GM18907 (cell line): Measurements from ENCODE around the gene CALR3.
"Not testable (repeated sequence)": the region's sequence is repeated elsewhere in the genome, so short reads cannot be mapped to it uniquely, and the experiment has no call there.

Experiments
- ATAC-seq: cut with Tn5 transposase; IDR thresholded peaks from one replicate; pipeline ENCODE4 v1.9.1; 2021; ENCODE audit warnings: mild to moderate bottlenecking, moderate library complexity; ENCODE audit not compliant: unreplicated experiment

The CALR3 gene, protein sequence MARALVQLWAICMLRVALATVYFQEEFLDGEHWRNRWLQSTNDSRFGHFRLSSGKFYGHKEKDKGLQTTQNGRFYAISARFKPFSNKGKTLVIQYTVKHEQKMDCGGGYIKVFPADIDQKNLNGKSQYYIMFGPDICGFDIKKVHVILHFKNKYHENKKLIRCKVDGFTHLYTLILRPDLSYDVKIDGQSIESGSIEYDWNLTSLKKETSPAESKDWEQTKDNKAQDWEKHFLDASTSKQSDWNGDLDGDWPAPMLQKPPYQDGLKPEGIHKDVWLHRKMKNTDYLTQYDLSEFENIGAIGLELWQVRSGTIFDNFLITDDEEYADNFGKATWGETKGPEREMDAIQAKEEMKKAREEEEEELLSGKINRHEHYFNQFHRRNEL

GRCh38 chr19:16495982-16496612 is at the start of gene CALR3, which contains the start of gene C19orf44:
Gene CALR3, minus strand, starts transcription at chr19:16496167. Its CDS starts 38 bp downstream, at chr19:16496129.
Gene C19orf44, plus strand, starts transcription at chr19:16496394. Its CDS starts 4,399 bp downstream, at chr19:16500793.
- ATAC-seq = peak; percentile 96

GRCh38 chr19:16544473-16545231 is 48.7 kb upstream of the CALR3 start:
- no peak for ATAC-seq

DNA sequence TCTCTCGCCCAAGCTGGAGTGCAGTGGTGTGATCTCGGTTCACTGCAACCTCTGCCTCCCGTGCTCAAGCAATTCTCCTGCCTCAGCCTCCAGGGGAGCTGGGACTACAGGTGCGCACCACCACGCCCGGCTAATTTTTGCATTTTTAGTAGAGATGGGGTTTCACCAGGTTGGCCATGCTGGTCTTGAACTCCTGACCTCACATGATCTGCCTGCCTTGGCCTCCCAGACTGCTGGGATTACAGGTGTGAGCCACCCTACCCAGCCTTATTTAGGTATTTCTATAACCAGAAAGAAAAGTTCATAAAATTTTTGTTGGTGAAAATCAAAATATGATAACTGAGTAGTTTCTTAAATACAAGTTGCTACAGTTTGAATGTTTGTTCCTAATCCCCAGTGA is 47.8 kb upstream of the CALR3 start:
- ATAC-seq = not testable (repeated sequence)

DNA sequence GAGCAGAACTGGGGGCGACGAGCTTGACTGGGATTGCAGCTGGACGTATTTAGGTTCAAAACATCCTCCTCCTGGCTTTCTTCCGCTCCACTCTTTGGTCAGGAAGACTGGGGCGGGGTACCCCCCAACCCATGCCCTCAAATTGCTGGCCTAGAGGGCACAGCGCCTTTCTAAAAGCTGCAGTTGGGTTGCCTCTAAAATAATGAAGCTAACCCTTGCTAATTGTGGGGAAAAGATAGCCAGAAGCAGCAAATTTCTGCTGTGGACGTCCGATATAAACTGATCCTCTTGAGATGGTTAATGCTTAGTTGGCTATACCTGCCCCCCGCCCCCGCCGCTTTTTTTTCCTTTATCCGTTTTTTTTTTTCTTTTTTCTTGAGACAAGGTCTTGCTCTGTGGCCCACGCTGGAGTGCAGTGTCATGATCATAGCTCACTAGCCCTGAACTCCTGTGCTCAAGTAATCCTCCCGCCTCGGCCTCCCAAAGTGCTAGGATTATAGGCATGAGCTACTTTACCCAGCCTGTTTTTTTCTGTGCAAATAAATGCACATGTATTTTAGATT is 47.0 kb upstream of the CALR3 start:
- no peak for ATAC-seq

DNA sequence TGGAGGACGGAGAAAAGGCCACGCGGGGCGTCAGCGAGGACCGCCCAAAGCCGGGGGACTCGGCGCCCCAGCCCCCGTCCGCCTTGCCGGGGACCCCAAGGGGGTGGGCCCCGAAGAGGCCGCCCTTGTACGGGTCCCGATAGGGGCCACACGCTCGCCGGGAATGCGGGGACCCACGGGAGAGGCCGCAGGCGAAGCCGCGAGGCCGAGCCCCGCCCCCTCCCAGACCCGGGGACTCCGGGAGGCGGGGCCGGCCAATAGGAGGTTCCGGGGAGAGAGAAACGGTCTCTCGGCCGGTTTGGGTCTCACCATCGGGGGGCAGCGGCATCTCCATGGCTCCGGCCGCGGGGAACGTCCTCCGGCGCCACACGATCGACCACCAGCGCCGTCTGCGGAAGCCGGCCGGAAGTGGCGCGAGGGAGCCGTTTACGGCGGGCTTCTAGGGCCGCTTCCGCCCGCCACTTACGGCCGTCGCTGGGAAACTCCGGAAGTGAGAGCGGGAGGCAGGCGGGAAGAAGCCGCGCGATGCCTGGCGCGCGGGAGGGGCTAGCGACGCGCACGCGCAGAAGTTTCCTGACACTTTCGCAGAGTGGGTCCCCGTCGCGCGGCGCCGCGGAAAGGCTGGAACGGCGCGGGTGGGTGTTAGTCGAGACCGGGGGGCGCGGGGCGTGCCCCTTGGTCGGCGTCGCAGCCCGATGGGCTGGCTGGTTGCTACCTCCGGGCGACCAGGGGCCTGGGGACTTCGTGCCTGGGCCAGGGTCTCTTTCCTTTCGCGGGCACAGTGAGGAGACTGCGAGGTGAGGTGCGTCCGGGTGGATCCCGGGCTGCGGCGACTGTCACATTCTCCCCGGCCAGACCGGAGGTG is 46.3 kb upstream of the CALR3 start, which contains the start of gene CHERP:
Gene CHERP, minus strand, starts transcription at position 393 of the 865 bp plus-strand sequence. Its CDS starts 59 bp downstream, at position 334.
- ATAC-seq = peak; percentile 70

GRCh38 chr19:16541526-16542044 is 45.6 kb upstream of the CALR3 start:
- ATAC-seq = no peak

DNA sequence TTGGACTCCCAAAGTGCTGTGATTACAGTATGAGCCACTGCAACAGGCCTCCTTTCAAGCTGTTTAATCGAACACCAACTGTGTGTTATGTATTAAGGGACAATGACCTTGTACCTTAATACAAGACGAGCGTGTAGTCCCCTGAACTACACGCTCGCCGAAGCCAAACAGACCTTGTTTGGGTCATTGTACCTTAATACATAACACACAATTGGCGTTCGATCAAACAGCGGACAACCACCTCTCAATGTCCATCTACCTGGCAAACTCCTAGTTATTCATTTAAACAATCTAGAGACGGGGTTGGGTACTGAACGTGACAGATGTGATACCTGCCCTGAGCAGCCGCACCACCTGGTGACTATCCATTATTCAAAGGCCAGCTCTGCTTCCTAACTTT is 45.0 kb upstream of the CALR3 start:
- no peak for ATAC-seq

DNA sequence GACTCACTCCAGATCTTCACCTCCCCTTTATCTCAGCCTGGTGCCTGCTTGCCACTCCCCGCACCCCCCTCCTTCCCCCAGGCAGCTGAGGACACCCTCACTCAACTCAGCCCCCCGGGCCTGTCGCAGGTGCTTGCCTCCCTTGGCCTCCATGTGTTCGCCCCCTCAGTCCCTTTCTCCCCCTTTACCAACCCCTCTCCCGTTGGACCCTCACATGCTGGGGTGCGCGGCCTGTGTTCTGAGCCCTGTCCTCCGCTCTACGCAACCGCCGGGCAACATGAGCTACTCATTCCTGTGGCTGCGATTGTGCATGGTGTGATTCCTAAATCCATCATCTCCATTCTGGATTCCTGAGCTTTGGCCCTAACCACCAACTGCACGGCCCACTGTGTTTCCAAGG is 41.1 kb upstream of the CALR3 start:
- ATAC-seq = no peak

- ATAC-seq = no peak
Measured at GRCh38 chr19:16536130-16536529, 40.2 kb upstream of the CALR3 start.

DNA sequence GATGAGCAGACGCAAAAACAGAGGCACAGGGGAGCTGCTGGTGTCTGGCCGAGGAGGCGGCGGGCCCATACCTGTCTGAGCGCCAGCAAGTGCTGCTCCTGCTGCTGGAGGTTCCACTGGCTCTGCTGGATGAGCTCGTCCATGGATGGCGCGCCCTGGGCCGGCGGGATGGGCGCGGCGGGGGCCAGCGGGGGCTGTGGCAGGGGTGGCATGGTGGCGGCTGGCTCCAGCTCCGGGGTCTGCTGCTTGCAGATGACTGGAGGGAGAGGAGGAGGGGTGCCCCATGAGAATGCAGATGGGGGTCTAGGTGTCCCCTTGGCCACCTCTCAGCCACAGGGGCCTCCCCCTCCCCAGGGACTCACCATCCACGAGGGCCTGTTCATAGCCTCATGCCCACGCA is 39.4 kb upstream of the CALR3 start:
- no peak for ATAC-seq

GRCh38 chr19:16532440-16533234 is 36.7 kb upstream of the CALR3 start:
- no peak for ATAC-seq

- no peak for ATAC-seq
Measured at GRCh38 chr19:16531380-16531669, 35.4 kb upstream of the CALR3 start.

DNA sequence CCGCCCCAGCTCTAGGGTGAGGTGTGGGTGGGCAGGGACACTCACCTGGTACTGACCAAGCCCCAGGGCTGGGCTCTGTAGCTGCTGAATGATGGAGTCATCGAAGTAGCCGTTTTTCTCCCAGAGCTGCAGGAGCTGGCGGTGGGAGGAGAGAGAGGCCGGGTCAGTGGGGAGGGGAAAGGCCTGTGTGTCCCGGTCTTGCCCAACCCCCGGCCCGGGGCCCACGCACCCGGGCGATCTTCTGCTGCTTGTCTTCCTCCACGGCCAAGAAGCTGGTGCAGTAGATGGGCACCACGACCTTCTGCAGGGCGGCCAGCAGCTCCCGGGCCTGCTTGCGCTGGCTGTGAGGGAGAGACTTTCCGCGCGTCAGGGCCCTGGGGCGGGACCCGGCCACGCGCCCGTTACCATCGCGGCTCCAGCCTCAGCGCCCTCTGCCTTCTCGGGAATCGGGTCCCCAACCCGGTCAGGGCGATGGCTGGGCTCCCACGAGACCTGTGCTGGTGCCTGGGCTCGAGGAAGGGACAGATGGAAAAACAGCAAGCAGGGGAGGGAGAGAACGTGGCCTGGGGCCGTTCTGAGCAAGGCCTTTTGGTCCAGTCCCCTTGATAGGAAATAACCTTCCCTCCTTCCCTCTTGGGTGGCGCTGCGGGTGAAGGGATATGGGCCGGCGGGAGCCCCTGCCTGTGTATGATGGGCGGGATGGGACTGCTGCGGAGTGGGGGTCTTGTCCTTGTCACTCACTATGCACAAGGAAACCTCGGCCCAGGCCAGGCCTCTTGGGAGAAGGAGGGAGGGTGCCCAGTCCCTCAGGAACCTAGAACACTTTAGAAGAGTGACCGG is 34.8 kb upstream of the CALR3 start:
- no peak for ATAC-seq

DNA sequence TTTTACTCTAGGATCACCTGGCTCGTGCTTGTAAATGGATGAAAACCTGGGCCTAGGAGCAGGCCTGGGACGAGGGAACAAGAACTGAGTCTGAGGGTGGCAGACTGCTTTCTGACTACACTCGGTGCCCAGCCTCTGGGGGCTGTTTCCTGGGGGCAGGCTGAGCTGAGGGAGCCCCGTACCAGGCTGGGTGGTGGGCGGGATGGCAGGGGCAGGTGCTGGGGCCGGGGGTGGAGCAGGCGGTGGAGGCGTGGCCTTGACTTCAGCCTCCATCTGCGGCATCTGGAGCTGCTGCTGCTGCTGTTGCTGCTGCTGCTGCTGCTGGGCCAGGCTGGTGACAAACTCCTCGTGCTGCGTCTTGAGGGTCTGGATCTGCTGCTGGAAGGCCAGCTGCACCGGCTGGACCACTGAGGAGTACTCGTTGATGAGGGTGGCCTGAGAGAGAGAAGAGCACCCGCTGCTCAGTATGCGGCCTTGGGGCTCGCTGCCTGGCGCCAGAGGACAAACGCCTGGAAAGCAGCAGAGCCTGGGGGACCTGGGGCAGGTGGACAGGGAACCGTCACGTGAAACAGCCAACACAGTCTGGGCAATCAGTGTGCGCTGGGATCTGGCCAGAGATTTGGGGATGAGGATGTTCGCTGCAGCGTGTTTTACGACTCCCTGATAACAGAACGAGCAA is 33.6 kb upstream of the CALR3 start:
- no peak for ATAC-seq

DNA sequence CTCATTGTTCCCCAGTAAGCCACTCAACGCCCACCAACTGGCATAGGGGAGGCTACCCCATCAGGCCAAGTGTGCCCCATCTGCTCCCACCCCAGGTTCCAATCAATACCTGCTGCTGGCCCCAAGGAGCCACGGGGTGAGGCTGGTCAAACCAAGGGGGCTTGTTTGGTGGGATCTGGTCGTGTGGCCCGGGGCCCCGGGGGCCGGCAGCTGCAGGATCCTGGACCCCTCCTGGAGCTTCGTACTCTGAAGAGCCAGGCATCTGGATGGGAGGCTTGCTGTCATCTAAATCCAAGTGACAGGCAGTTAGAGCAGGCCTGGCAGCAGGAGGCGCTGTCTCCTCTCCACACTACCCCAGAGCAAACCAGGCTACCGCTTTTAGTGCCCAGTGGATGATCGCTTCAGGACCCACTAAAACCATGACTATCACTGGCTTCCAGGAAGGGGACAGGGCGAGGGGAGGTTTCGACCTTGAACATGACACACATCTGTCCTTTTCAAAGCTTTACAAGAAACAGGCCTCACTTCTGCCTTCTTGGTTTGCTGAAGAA is 32.1 kb upstream of the CALR3 start:
- no peak for ATAC-seq

DNA sequence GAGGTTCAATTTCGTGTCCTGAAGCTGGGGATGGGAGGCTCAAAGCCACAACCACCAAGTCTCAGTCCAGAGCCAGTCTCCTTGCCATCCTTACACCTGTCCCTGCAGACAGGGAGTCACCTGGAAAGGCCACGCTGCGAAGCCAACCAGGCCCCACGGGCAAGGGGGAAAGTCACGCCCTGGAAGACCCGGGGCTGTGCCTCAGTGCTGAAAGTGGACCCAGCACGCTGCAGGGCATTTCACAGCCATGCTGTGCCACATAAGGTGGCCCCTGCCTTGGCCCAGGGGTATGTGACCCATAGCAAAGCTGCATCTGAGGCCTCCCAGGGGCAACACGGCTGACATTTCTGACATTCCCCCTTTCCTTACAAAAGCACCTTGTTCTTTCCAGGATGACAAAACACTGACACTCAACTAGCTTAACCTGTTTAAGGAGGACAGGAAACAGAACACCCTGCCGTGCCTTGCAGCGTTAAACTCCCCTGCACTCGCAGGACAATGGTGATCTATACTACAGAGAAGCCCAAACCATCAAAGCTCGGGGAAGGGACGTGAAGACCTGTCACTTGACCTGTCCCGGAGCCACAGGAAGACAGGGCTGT is 31.5 kb upstream of the CALR3 start:
- ATAC-seq = no peak

DNA sequence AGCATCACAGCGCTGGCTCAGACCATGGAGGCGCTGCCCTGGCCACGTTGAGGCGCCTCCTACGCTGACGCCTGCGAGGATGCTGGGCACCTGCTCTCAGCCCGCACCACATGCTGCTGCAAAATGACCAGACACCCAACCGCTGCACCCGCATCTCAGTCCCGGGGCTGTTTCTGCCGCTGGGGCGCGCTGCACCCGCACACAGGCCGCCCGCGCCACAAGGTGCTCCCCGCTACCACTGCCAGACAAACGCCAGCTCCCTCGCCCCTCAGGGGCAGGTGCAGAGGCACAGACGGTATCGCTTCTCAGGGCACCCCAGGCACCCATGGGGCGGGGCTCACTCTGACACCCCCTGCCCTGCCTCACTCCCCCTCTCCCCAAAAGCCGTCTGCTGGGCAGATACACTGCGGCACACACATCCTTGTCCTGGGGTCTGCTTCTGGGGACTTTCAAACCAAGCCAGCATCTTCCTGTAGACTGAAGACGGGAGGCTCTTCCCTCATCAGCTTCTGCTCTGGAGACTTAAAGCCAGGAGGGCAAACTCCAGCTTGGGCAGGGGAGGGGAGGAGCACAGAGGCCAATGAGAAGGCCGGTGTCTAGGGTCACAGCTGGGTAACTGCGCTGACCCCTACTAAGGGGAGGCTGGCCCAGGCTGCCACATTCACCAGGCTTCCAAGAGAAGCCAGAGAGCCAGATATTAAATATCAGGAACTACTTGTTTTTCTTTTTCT is 29.9 kb upstream of the CALR3 start:
- ATAC-seq = no peak
